Gastrocnemius medialis (tissue), 4 donors: Measurements from ENCODE around the gene WDR41. TPM values are rescaled to one million over a fixed set of nuclear protein-coding genes. Genes with fewer than 3 reads are reported as not detected.

Source experiments
- ATAC-seq, 2 donors: fragments of 150-250 bp; one replicate each; pipeline ENCODE4 v1.9.1; 2016
- DNase-seq, 2 donors: peaks; one replicate each; pipeline ENCODE4 v3.0.0-alpha.2; 2019
- H3K27ac ChIP-seq, 4 donors: fragments of 200-600 bp; sonication (generic); 1 replicate in 1 of 4; 2 replicates in 3 of 4; pipeline ENCODE4 v1.5.1; 2016 to 2018; ENCODE audit warnings: mild to moderate bottlenecking in 2 of 4, moderate library complexity in 1 of 4
- H3K27me3 ChIP-seq, 3 donors: fragments of 200-600 bp; sonication (generic) in 2 of 3; 1 replicate in 1 of 3; 2 replicates in 2 of 3; pipeline versions ENCODE4 v1.5.1 to v1.6.0; 2016 to 2019; ENCODE audit warnings: mild to moderate bottlenecking in 1 of 3, moderate library complexity in 1 of 3
- H3K36me3 ChIP-seq, 2 donors: fragments of 200-600 bp; sonication (generic) in 1 of 2; one replicate each; pipeline ENCODE4 v1.5.1; 2017 to 2018
- H3K4me1 ChIP-seq, 2 donors: fragments of 200-600 bp; sonication (generic) in 1 of 2; one replicate each; pipeline ENCODE4 v1.5.1; 2016 to 2017; ENCODE audit warnings: mild to moderate bottlenecking in 2 of 2
- H3K4me3 ChIP-seq, 4 donors: fragments of 200-600 bp; sonication (generic) in 3 of 4; 1 replicate in 1 of 4; 2 replicates in 3 of 4; pipeline ENCODE4 v1.5.1; 2016 to 2019; ENCODE audit warnings: mild to moderate bottlenecking in 2 of 4
- H3K9me3 ChIP-seq, 3 donors: fragments of 200-600 bp; sonication (generic) in 2 of 3; 1 replicate in 1 of 3; 2 replicates in 2 of 3; pipeline ENCODE4 v1.5.1; 2016 to 2019
- POLR2A ChIP-seq, 2 donors: fragments of 450-650 bp; IDR thresholded peaks; one replicate each; pipeline ENCODE4 v1.6.1; 2017; ENCODE audit warnings: antibody characterized with exemption in 2 of 2, mild to moderate bottlenecking in 2 of 2, moderate library complexity in 2 of 2
- in situ Hi-C, 4 donors: fragments of 200-750 bp; cut with MboI; loops; one replicate each; pipeline versions ENCODE4 v1.15.0 to v1.8.0; 2017; ENCODE audit warnings: low sequenced_read_pairs in 4 of 4
- intact Hi-C: fragments of 100-400 bp; cut with DNase I; formaldehyde crosslinking; loops from one replicate; pipeline ENCODE4 v1.15.1; 2023; ENCODE audit warnings: low total_unique reads
- total RNA-seq, 4 donors: library from RNA; depleted of rRNA; stranded (reverse); fragments of >200 nt; gene quantifications; one replicate each; pipeline versions ENCODE4 v1.1.0 to v1.2.3, GENCODE V29; 2016
- TF ChIP-seq, protein P1 (sequence below), 5 experiments: fragments of 450-650 bp in 3 of 5; fragments of 200-600 bp in 2 of 5; sonication (generic) in 2 of 5; IDR thresholded peaks in 4 of 5; conservative IDR thresholded peaks in 1 of 5; 1 replicate in 4 of 5; 2 replicates in 1 of 5; pipeline ENCODE4 v1.5.1; 2016 to 2019; ENCODE audit warnings: antibody characterized with exemption in 5 of 5, mild to moderate bottlenecking in 3 of 5, moderate library complexity in 3 of 5

The WDR41 gene
- total RNA-seq, 4 donors from 2014 or later, result 16.3 to 30.6 (median 19.2) TPM

DNA sequence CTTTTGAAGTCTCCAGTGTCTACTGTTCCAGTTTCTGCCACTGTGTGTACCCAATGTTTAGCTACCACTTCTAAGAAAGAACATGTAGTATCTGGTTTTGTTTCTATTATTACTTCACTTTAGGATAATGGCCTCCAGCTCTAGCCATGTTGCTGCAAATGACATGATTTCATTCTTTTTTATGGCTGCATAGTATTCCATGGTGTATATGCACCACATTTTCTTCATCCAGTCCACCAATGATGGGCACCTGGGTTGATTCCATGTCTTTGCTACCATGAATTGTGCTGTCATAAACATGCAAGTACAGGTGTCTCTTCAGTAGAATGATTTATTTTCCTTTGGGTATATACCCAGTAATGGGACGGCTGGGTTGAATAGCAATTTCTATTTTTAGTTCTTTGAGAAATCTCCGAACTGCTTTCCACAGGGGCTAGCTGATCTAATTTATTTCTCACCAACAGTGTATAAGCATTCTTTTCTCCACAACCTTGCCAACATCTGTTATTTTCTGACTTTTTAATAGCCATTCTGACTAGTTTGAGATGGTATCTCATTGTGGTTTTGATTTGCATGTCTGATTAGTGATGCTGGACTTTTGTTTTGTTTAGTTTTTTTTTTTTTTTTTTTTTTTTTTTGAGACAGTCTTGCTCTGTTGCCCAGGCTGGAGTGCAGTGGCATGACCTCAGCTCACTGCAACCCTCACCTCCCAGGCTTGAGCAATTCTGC, 68.9 kb downstream of the WDR41 start:
- Histone ChIP-seq H3K36me3 (peaks cover 0 to 10% of the 10 kb centered on the region in 2 donors), H3K4me1 (no peaks in the 10 kb centered on the region), H3K27me3 (no peaks in the 10 kb centered on the region), H3K27ac (no peak overlapping the region), H3K4me3 (no peak overlapping the region), H3K9me3 (no peaks in the 10 kb centered on the region)
- intact Hi-C loops (no loop called here), in situ Hi-C loops (no loop called here)
- ATAC-seq (no peak), DNase-seq (no peak)
- TF ChIP-seq, protein P1, sequence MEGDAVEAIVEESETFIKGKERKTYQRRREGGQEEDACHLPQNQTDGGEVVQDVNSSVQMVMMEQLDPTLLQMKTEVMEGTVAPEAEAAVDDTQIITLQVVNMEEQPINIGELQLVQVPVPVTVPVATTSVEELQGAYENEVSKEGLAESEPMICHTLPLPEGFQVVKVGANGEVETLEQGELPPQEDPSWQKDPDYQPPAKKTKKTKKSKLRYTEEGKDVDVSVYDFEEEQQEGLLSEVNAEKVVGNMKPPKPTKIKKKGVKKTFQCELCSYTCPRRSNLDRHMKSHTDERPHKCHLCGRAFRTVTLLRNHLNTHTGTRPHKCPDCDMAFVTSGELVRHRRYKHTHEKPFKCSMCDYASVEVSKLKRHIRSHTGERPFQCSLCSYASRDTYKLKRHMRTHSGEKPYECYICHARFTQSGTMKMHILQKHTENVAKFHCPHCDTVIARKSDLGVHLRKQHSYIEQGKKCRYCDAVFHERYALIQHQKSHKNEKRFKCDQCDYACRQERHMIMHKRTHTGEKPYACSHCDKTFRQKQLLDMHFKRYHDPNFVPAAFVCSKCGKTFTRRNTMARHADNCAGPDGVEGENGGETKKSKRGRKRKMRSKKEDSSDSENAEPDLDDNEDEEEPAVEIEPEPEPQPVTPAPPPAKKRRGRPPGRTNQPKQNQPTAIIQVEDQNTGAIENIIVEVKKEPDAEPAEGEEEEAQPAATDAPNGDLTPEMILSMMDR (IDR thresholded peaks at IDR 0.05 in 4 of 5, conservative IDR thresholded peaks at IDR 0.05 in 1 of 5), result no peak
- TF ChIP-seq POLR2A (IDR thresholded peaks at IDR 0.05), result no peak

- Histone ChIP-seq H3K36me3 (peaks cover 0 to 7% of the 10 kb centered on the region in 2 donors), H3K27me3 (no peaks in the 10 kb centered on the region), H3K9me3 (no peaks in the 10 kb centered on the region), H3K27ac (no peak overlapping the region), H3K4me1 (no peaks in the 10 kb centered on the region), H3K4me3 (no peak overlapping the region)
- TF ChIP-seq, protein P1 (IDR thresholded peaks at IDR 0.05 in 4 of 5, conservative IDR thresholded peaks at IDR 0.05 in 1 of 5), result no peak
- TF ChIP-seq POLR2A (IDR thresholded peaks at IDR 0.05), result no peak
- in situ Hi-C loops (no loop called here), intact Hi-C loops (no loop called here)
- ATAC-seq (no peak), DNase-seq (no peak)
These were observed 71.2 kb downstream of the WDR41 start for GRCh38 chr5:77420940-77421339.

- H3K4me1 ChIP-seq, result no peaks in the 10 kb centered on the region
- no peaks in the 10 kb centered on the region for H3K27me3 ChIP-seq
These were observed 72.2 kb downstream of the WDR41 start for GRCh38 chr5:77419644-77420582.

DNA sequence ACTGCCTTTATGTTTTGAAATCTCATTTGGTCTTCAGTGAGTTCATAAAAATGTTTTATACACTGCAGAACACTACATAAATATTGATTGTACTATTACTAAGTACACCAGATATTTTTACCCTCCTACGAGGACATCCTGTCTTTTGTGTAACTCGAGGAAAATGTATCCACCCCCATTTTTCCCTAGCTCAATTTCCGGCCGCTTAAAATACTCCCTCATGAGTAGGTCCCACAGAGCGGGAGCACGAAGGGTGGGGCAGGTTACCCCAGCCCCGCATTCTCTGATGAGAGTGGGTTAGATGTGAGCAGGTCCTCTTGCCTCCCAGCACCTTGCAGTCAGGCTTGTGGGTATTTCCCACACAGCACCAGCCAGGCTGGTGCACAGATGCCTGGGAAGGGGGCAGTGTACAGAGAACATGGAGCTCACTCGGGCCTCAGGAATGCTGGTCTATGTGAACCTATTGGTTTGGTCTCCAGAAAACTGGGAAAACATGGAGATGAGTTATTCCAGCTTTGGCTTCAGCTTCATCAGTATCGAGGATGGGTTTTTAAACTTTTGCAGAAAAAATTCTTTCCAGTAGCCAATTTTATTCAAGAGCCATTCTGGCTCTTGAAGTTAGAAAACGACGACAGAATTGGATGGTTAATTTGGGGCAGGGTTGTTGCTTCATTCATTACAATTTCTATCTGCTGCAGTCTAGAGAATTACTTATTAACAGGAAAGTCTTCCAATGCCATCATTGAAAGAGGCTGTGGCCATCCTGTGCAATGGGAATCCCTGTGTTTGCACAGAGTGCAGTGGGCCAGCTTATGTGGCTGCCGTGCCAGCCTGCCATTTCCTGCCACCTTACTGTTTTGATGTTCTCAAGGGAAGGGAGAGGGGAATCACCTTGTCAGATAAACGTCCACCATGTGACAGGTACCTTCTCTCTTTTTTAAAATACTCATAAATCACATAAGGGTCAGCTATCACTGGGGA, 73.2 kb downstream of the WDR41 start:
- ATAC-seq (no peak), DNase-seq (no peak)
- no peak overlapping the region for H3K27ac ChIP-seq
- no peaks in the 10 kb centered on the region for H3K36me3 ChIP-seq
- H3K27me3 ChIP-seq, result no peaks in the 10 kb centered on the region
- no peak overlapping the region for H3K4me3 ChIP-seq
- in situ Hi-C loops (no loop called here), intact Hi-C loops (no loop called here)
- no peaks in the 10 kb centered on the region for H3K9me3 ChIP-seq
- TF ChIP-seq, protein P1 (IDR thresholded peaks at IDR 0.05 in 4 of 5, conservative IDR thresholded peaks at IDR 0.05 in 1 of 5), result no peak
- TF ChIP-seq POLR2A (IDR thresholded peaks at IDR 0.05), result no peak
- no peaks in the 10 kb centered on the region for H3K4me1 ChIP-seq

More at GRCh38 chr5:77419644-77420582, 72.2 kb downstream of the WDR41 start:
- Histone ChIP-seq H3K36me3 (no peaks in the 10 kb centered on the region), H3K4me3 (no peak overlapping the region), H3K9me3 (no peaks in the 10 kb centered on the region), H3K27ac (no peak overlapping the region)
- no peak for ATAC-seq
- intact Hi-C loops (no loop called here), in situ Hi-C loops (no loop called here)
- TF ChIP-seq POLR2A (IDR thresholded peaks at IDR 0.05), result no peak
- TF ChIP-seq, protein P1 (IDR thresholded peaks at IDR 0.05 in 4 of 5, conservative IDR thresholded peaks at IDR 0.05 in 1 of 5), result no peak
- DNase-seq, result no peak
